OCI-LY1 (cell line): ENCODE measurements around the gene GMPR.

Source experiments
- H2AFZ ChIP-seq: fragments of 200-600 bp; sonication (generic), shearing (Covaris generic); 2 replicates; pipeline ENCODE4 v1.6.0; 2014; ENCODE audit warnings: antibody characterized with exemption, mild to moderate bottlenecking, low read length
- H3F3A ChIP-seq: fragments of 200-600 bp; sonication (generic), shearing (Covaris generic); 2 replicates; pipeline ENCODE4 v1.6.0; 2014; ENCODE audit warnings: mild to moderate bottlenecking, antibody characterized with exemption, low read length, moderate library complexity; ENCODE audit not compliant: insufficient read depth
- H3K27ac ChIP-seq: fragments of 200-600 bp; sonication (generic); 2 replicates; pipeline ENCODE4 v1.5.1; 2014; ENCODE audit warnings: low read length, mixed run types, mild to moderate bottlenecking, low read depth; ENCODE audit not compliant: poor library complexity, severe bottlenecking
- H3K27me3 ChIP-seq: fragments of 200-600 bp; sonication (generic); 2 replicates; pipeline ENCODE4 v1.6.0; 2014; ENCODE audit warnings: antibody characterized with exemption, mild to moderate bottlenecking, low read length, moderate library complexity; ENCODE audit not compliant: insufficient read depth
- H3K36me3 ChIP-seq: fragments of 200-600 bp; sonication (generic); 2 replicates; pipeline ENCODE4 v1.6.1; 2014; ENCODE audit warnings: mild to moderate bottlenecking, antibody characterized with exemption, low read length, moderate library complexity, mixed read lengths; ENCODE audit not compliant: insufficient read depth
- H3K4me1 ChIP-seq: fragments of 200-600 bp; sonication (generic); 2 replicates; pipeline ENCODE4 v1.5.1; 2014; ENCODE audit warnings: mild to moderate bottlenecking, low read length, moderate library complexity; ENCODE audit not compliant: insufficient read depth, severe bottlenecking
- H3K4me2 ChIP-seq: fragments of 200-600 bp; sonication (generic), shearing (Covaris generic); 2 replicates; pipeline ENCODE4 v1.6.1; 2014; ENCODE audit warnings: low read length
- H3K4me3 ChIP-seq: fragments of 200-600 bp; sonication (generic); 2 replicates; pipeline ENCODE4 v1.5.1; 2014; ENCODE audit warnings: low read length, low read depth, mild to moderate bottlenecking, mixed read lengths; ENCODE audit not compliant: poor library complexity, severe bottlenecking
- H3K79me2 ChIP-seq: fragments of 200-600 bp; shearing (Covaris generic); 2 replicates; pipeline ENCODE4 v1.6.1; 2016; ENCODE audit warnings: mixed run types, low read length, mixed read lengths; ENCODE audit not compliant: insufficient read depth
- H3K9ac ChIP-seq: fragments of 200-600 bp; sonication (generic), shearing (Covaris generic); 2 replicates; pipeline ENCODE4 v1.6.1; 2014; ENCODE audit warnings: mild to moderate bottlenecking, low read length, mixed read lengths
- H3K9me2 ChIP-seq: fragments of 200-600 bp; sonication (generic), shearing (Covaris generic); 2 replicates; pipeline ENCODE4 v1.6.1; 2014; ENCODE audit warnings: low read depth, mild to moderate bottlenecking, low read length, mixed read lengths
- H3K9me3 ChIP-seq: fragments of 200-600 bp; shearing (Covaris generic); 2 replicates; pipeline ENCODE4 v1.6.1; 2014; ENCODE audit warnings: low read length, mixed read lengths
- H4K20me1 ChIP-seq: fragments of 200-600 bp; sonication (generic), shearing (Covaris generic); 2 replicates; pipeline ENCODE4 v1.6.0; 2016; ENCODE audit warnings: mild to moderate bottlenecking, low read length; ENCODE audit not compliant: insufficient read depth
- EZH2 ChIP-seq: fragments of 200-600 bp; sonication (generic), shearing (Covaris generic); IDR thresholded peaks from 2 replicates; pipeline ENCODE4 v1.8.0; 2017; ENCODE audit warnings: borderline replicate concordance, mixed run types, mild to moderate bottlenecking, antibody characterized with exemption, low read length, moderate library complexity, mixed read lengths
- TF ChIP-seq, protein P1 (sequence below): fragments of 200-600 bp; sonication (generic), shearing (Covaris generic); IDR thresholded peaks from 2 replicates; pipeline ENCODE4 v1.5.1; 2017; ENCODE audit warnings: mild to moderate bottlenecking, antibody characterized with exemption, low read length, moderate library complexity, mixed read lengths

GMPR gene

DNA sequence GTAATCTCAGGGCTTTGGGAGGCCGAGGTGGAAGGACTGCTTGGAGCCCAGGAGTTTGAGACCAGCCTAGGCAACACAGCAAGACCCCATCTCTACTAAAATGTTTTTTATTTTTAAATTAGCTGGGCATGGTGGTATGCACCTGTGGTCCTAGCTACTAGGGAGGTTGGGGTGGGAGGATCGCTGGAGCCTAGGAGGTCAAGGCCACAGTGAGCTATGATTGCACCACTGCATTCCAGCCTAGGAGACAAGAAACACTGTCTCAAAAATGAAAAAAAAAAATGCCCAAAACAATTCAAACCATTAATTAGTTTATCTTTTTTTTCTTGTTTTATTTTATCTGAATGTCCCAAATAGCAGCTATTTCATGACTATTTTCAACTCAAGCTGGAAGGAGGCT lies 85.8 kb downstream of the GMPR start:
- TF ChIP-seq, protein P1, sequence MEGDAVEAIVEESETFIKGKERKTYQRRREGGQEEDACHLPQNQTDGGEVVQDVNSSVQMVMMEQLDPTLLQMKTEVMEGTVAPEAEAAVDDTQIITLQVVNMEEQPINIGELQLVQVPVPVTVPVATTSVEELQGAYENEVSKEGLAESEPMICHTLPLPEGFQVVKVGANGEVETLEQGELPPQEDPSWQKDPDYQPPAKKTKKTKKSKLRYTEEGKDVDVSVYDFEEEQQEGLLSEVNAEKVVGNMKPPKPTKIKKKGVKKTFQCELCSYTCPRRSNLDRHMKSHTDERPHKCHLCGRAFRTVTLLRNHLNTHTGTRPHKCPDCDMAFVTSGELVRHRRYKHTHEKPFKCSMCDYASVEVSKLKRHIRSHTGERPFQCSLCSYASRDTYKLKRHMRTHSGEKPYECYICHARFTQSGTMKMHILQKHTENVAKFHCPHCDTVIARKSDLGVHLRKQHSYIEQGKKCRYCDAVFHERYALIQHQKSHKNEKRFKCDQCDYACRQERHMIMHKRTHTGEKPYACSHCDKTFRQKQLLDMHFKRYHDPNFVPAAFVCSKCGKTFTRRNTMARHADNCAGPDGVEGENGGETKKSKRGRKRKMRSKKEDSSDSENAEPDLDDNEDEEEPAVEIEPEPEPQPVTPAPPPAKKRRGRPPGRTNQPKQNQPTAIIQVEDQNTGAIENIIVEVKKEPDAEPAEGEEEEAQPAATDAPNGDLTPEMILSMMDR: no peak
- H3K9ac ChIP-seq: no peak overlapping the region
- no peaks in the 10 kb centered on the region for H3K36me3 ChIP-seq
- H3K4me1 ChIP-seq: peaks cover 20% of the 10 kb centered on the region
- H3K27ac ChIP-seq: no peak overlapping the region
- H3K4me3 ChIP-seq: no peak overlapping the region
- H3K79me2 ChIP-seq: no peaks in the 10 kb centered on the region
- H3F3A ChIP-seq: no peaks in the 10 kb centered on the region
- no peaks in the 10 kb centered on the region for H4K20me1 ChIP-seq
- no peaks in the 10 kb centered on the region for H3K27me3 ChIP-seq
- H3K9me3 ChIP-seq: no peaks in the 10 kb centered on the region
- H3K4me2 ChIP-seq: no peak overlapping the region
- no peak overlapping the region for H2AFZ ChIP-seq
- H3K9me2 ChIP-seq: no peaks in the 10 kb centered on the region

DNA sequence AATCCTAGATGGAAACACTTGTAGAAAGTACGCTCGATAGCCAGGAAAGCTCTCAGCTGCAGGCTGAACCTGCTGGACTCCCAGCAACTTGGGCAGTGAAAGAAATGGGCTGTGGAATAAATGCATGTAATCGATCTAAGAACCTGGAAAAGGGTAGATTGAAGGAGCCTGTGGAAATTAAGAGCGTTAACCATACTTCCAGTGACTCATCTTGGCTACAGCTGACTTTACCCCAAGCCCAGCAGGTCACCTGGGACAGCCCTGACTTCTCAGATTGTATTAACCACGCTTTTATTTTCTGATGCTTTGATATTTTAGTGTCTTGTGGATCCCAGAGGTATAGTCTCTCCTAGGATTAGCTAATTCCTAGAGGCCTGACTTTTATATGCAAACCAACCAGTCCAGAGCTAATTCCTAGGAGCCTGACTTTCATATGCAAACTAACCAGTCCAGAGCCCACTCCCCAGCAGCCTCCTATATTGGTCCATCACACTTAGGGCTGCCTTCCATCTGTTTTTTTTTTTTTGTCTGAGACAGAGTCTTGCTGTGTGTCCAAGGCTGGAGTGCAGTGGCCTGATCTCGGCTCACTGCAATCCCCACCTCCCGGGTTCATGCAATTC lies 86.3 kb downstream of the GMPR start:
- Histone ChIP-seq H4K20me1 (no peaks in the 10 kb centered on the region), H3K4me2 (no peak overlapping the region), H3K9me3 (no peaks in the 10 kb centered on the region), H3K36me3 (no peaks in the 10 kb centered on the region), H3K79me2 (no peaks in the 10 kb centered on the region), H3K27ac (no peak overlapping the region), H3K9ac (no peak overlapping the region), H3K4me1 (peaks cover 15% of the 10 kb centered on the region), H3F3A (no peaks in the 10 kb centered on the region), H2AFZ (no peak overlapping the region), H3K9me2 (no peaks in the 10 kb centered on the region), H3K4me3 (no peak overlapping the region), H3K27me3 (no peaks in the 10 kb centered on the region)
- TF ChIP-seq, protein P1: no peak
- no peak for TF ChIP-seq EZH2

DNA sequence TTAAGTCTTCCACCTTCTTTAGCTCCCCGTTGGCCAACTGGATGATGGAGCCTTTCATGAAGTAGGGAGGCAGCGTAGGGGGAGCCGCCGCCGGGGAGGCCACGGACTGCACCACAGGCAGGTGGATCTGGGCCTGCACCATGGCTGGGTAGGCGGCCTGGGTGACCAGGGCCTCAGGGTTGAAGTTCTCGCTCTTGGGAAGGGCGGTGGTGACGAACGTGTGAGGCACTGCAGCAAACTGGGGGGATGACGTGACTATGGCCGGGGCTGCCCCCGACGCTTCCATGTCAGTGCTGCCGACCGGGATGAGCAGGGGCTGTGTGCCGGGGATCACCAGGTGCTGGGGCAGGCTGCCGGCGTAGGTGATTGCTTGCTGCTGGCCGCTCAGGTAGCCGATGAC lies 88.1 kb downstream of the GMPR start:
- no peaks in the 10 kb centered on the region for H3F3A ChIP-seq
- H3K27ac ChIP-seq: no peak overlapping the region
- no peak overlapping the region for H3K4me3 ChIP-seq
- H2AFZ ChIP-seq: no peak overlapping the region
- TF ChIP-seq, protein P1: no peak
- no peak for TF ChIP-seq EZH2
- H3K36me3 ChIP-seq: no peaks in the 10 kb centered on the region
- no peaks in the 10 kb centered on the region for H3K9me2 ChIP-seq
- no peaks in the 10 kb centered on the region for H3K79me2 ChIP-seq
- no peak overlapping the region for H3K9ac ChIP-seq
- no peaks in the 10 kb centered on the region for H4K20me1 ChIP-seq
- no peaks in the 10 kb centered on the region for H3K9me3 ChIP-seq
- H3K4me1 ChIP-seq: peaks cover 11% of the 10 kb centered on the region
- H3K4me2 ChIP-seq: no peak overlapping the region
- no peaks in the 10 kb centered on the region for H3K27me3 ChIP-seq
